Regular cardiac myocyte (primary cell): ENCODE results near the gene NMS. TPM values are rescaled to one million over a fixed set of nuclear protein-coding genes. Genes with fewer than 3 reads are reported as not detected.

Source experiments
- total RNA-seq: library from RNA; depleted of rRNA; stranded (reverse); fragments of >200 nt; gene quantifications from 2 replicates; pipeline ENCODE4 v1.2.3, GENCODE V29; 2014

Gene NMS
- not detected in 2 replicates for total RNA-seq

DNA sequence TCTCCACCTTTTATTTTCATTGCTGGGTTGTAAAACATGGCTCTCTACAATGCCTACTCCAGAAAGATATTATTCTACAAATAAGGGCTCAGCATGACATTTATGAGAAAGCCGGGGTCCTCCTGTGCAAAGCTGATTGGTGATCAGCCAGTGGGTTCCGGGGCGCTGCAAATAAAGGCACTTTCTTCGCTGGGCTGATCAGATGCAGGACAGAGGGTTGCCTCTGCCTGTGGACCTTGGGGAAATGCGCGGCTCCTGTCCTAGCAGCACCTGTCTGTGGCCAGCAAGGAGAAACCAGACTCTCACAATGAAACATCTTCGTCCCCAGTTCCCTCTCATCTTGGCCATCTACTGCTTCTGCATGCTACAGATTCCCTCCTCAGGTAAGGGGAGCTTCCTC is at the start of gene NMS:
TSS of gene NMS (plus strand) at position 301 of the 400 bp plus-strand sequence. CDS start at position 308, 7 bp downstream.

Other genes starting within 250 kb of the NMS start
- gene LONRF2, start 148.0 kb upstream of the NMS start, total RNA-seq, result under 0.01 and 0.19 TPM in 2 replicates
- gene CHST10, start 52.8 kb upstream of the NMS start, total RNA-seq, result 5.9 and 8.6 TPM in 2 replicates
- 10.7 and 31.6 TPM in 2 replicates for gene PDCL3, start 92.5 kb downstream of the NMS start, total RNA-seq